Spleen (tissue), 11 donors: ENCODE results near the gene ABCC12. TPM values are rescaled to one million over a fixed set of nuclear protein-coding genes. Genes with fewer than 3 reads are reported as not detected.

Experiments used
- DNase-seq: peaks from one replicate; pipeline ENCODE4 v3.0.0-alpha.2; 2020
- H3K27ac ChIP-seq, 8 donors: fragments of 200-600 bp; sonication (generic) in 7 of 8; 1 replicate in 4 of 8; 2 replicates in 4 of 8; pipeline versions ENCODE4 v1.5.0 to v1.8.0; 2016 to 2021; ENCODE audit warnings: inconsistent platforms in 4 of 8, mild to moderate bottlenecking in 4 of 8, moderate library complexity in 1 of 8
- H3K27me3 ChIP-seq, 7 donors: fragments of 200-600 bp; sonication (generic) in 6 of 7; replicated peaks in 1 of 7; 1 replicate in 4 of 7; 2 replicates in 3 of 7; pipeline versions ENCODE4 v1.5.0 to v1.8.0; 2016 to 2021; ENCODE audit warnings: inconsistent platforms in 3 of 7, mild to moderate bottlenecking in 1 of 7
- H3K36me3 ChIP-seq, 6 donors: fragments of 200-600 bp; sonication (generic) in 5 of 6; 1 replicate in 4 of 6; 2 replicates in 2 of 6; pipeline versions ENCODE4 v1.5.0 to v1.8.0; 2016 to 2021; ENCODE audit warnings: inconsistent platforms in 2 of 6
- H3K4me1 ChIP-seq, 6 donors: fragments of 200-600 bp; sonication (generic) in 5 of 6; 1 replicate in 3 of 6; 2 replicates in 3 of 6; pipeline versions ENCODE4 v1.5.0 to v1.8.0; 2016 to 2021; ENCODE audit warnings: inconsistent platforms in 3 of 6
- H3K4me3 ChIP-seq, 8 donors: fragments of 200-600 bp; sonication (generic) in 7 of 8; 1 replicate in 4 of 8; 2 replicates in 4 of 8; pipeline versions ENCODE4 v1.5.0 to v1.8.0; 2016 to 2021; ENCODE audit warnings: inconsistent platforms in 4 of 8, mild to moderate bottlenecking in 4 of 8, moderate library complexity in 2 of 8
- H3K9me3 ChIP-seq, 8 donors: fragments of 200-600 bp; sonication (generic) in 7 of 8; 1 replicate in 4 of 8; 2 replicates in 4 of 8; pipeline versions ENCODE4 v1.5.0 to v1.8.0; 2016 to 2021; ENCODE audit warnings: inconsistent platforms in 4 of 8
- POLR2A ChIP-seq, 3 donors: fragments of 450-650 bp; IDR thresholded peaks; one replicate each; pipeline ENCODE4 v1.5.1; 2017; ENCODE audit warnings: antibody characterized with exemption in 3 of 3, mild to moderate bottlenecking in 1 of 3
- POLR2AphosphoS5 ChIP-seq, 3 donors: sonication (generic); formaldehyde crosslinking; IDR thresholded peaks; one replicate each; pipeline ENCODE4 v1.5.1; 2017; ENCODE audit warnings: antibody characterized with exemption in 3 of 3
- WGBS, 5 donors: extraction: QIAGEN DNeasy Blood & Tissue Kit in 3 of 5; methylation state at CpG; one replicate each; pipeline versions ENCODE4 v1.1.5 to v1.1.7; 2013 to 2018; 5-methylcytosine and 5-hydroxymethylcytosine counted together
- intact Hi-C: fragments of 100-400 bp; cut with DNase I; formaldehyde crosslinking; loops from one replicate; pipeline ENCODE4 v1.15.0; 2023; ENCODE audit warnings: low total_unique reads
- polyA plus RNA-seq, 3 donors: library from polyadenylated mRNA; stranded (reverse); fragments of 200-250 nt; gene quantifications; one replicate each; pipeline ENCODE4 v1.2.1, GENCODE V29; 2013
- total RNA-seq, 7 donors: library from RNA; depleted of rRNA in 3 of 7; stranded (reverse); fragments of >200 nt in 3 of 7; fragmentation: NEBNext Ultra II Directional in 4 of 7; extraction: Animal tissue kit (Norgen Biotek cat#: 25700) in 4 of 7; gene quantifications; one replicate each; pipeline versions ENCODE4 v1.1.0 to v1.2.1, GENCODE V29; 2016 to 2021
- TF ChIP-seq, protein P1 (sequence below), 11 experiments: fragments of 200-600 bp in 7 of 11; fragments of 450-650 bp in 4 of 11; sonication (generic) in 4 of 11; IDR thresholded peaks in 8 of 11; conservative IDR thresholded peaks in 3 of 11; 1 replicate in 7 of 11; 2 replicates in 4 of 11; pipeline versions ENCODE4 v1.4.0 to v1.8.0; 2016 to 2021; ENCODE audit warnings: antibody characterized with exemption in 11 of 11, inconsistent platforms in 4 of 11, mild to moderate bottlenecking in 1 of 11
- donor health status: healthy with polysubstance abuse.
- donor health status: DM: no; HTN: no; CAD: no; lungs with moderate emphysema.
- donor health status: DM: no; HTN: no; CAD: no.
- donor health status: Bipolar disorder and iron deficiency.
- donor health status: healthy.
- donor health status: DM: no; HTN: no; CAD: no.
- donor health status: DM: yes; HTN: yes; CAD: no.

Gene ABCC12
- total and polyA plus RNA-seq, 10 donors = not detected

DNA sequence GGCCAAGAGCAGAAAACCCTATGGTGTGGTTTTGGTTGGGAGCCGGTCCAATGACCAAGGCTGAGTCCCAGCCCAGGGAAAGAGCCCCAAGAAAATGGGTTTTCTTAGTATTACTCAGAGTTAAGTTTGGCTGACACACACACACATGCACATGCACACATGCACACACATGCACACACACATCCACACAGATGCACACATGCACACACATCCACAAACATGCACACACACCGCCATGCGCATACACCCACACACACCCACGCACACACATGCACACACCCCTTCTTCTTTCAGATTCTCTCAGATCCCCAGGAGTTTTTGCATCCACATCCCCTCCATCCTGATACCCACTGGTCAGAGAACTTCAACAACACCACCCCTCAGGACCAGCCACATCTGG lies 9.1 kb downstream of the ABCC12 start:
- intact Hi-C loops = no loop called here
- WGBS, 5 donors = 85 to 95% (median 92%) methylated on average over 4 of the region's 4 CpGs
- TF ChIP-seq POLR2A (IDR thresholded peaks at IDR 0.05) = no peak
- no peak for TF ChIP-seq POLR2AphosphoS5 (IDR thresholded peaks at IDR 0.05)
- TF ChIP-seq, protein P1, sequence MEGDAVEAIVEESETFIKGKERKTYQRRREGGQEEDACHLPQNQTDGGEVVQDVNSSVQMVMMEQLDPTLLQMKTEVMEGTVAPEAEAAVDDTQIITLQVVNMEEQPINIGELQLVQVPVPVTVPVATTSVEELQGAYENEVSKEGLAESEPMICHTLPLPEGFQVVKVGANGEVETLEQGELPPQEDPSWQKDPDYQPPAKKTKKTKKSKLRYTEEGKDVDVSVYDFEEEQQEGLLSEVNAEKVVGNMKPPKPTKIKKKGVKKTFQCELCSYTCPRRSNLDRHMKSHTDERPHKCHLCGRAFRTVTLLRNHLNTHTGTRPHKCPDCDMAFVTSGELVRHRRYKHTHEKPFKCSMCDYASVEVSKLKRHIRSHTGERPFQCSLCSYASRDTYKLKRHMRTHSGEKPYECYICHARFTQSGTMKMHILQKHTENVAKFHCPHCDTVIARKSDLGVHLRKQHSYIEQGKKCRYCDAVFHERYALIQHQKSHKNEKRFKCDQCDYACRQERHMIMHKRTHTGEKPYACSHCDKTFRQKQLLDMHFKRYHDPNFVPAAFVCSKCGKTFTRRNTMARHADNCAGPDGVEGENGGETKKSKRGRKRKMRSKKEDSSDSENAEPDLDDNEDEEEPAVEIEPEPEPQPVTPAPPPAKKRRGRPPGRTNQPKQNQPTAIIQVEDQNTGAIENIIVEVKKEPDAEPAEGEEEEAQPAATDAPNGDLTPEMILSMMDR (IDR thresholded peaks at IDR 0.05 in 8 of 11, conservative IDR thresholded peaks at IDR 0.05 in 3 of 11) = no peak

DNA sequence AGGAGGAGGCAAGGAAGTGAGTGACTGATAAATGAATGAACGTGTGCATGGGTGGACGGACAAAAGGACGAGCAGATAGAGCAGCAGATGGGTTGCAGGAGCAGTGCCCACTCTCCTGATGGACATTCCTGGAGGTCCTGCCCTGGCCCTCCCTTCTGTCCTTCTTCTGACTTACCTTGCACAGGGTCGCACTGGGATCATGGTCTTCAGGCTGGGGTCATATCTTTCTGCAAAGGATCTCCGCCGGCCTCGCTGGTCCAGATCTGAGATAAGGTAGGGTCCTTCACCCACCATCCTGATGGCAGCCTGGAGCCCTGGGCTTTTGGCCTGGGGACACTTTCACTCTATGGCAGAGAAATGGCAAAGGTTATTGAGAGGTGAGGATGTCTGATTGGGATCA lies 9.7 kb downstream of the ABCC12 start:
- 76 to 94% (median 87%) methylated on average over 7 of the region's 7 CpGs for WGBS, 5 donors

More for the DNA sequence above, 9.1 kb downstream of the ABCC12 start:
- H3K4me3 ChIP-seq = no peak overlapping the region
- no peaks in the 10 kb centered on the region for H3K36me3 ChIP-seq
- H3K9me3 ChIP-seq = peaks cover 0 to 18% (median 9%) of the 10 kb centered on the region in 8 donors
- H3K27ac ChIP-seq = no peak overlapping the region
- no peak for DNase-seq
- peaks cover 0 to 25% (median 0%) of the 10 kb centered on the region in 7 donors for H3K27me3 ChIP-seq
- H3K4me1 ChIP-seq = no peaks in the 10 kb centered on the region

DNA sequence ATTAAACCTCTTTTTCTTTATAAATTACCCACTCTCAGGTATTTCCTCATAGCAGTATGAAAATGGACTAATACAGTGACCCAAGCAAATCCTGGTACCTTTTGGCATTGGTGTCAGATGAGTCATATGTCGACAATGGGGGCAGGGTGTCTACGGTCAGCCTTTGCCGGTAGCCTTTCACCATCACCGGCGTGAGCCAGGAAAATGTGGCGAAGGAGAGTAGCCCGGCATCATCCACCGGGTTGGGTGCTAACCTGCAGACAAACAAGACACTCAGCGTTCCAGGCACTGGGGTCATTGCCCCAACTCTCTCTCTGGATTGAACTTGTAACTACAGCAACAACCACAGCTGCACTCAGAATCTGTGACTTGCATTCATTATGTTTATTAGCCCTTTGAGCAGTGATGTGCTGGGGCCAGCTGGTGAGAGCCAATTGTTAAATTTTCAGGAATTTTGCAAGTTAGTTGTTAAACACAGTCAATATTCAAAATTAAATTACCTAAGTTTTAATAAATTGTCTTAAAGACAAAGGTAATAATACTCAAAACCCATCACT lies 11.9 kb downstream of the ABCC12 start:
- no peak overlapping the region for H3K4me3 ChIP-seq
- no peaks in the 10 kb centered on the region for H3K36me3 ChIP-seq
- H3K9me3 ChIP-seq = peaks cover 0 to 8% (median under 1%) of the 10 kb centered on the region in 8 donors
- peaks cover 0 to 15% (median 0%) of the 10 kb centered on the region in 7 donors for H3K27me3 ChIP-seq
- no peaks in the 10 kb centered on the region for H3K4me1 ChIP-seq
- no peak overlapping the region for H3K27ac ChIP-seq
- WGBS, 5 donors = 94 to 95% (median 95%) methylated on average over 9 of the region's 9 CpGs
- DNase-seq = no peak
- TF ChIP-seq, protein P1 (IDR thresholded peaks at IDR 0.05 in 8 of 11, conservative IDR thresholded peaks at IDR 0.05 in 3 of 11) = no peak
- TF ChIP-seq POLR2AphosphoS5 (IDR thresholded peaks at IDR 0.05) (no peak), POLR2A (IDR thresholded peaks at IDR 0.05) (no peak)
- intact Hi-C loops = no loop called here

More for the DNA sequence above, 9.7 kb downstream of the ABCC12 start:
- TF ChIP-seq POLR2A (IDR thresholded peaks at IDR 0.05) (no peak), POLR2AphosphoS5 (IDR thresholded peaks at IDR 0.05) (no peak)
- TF ChIP-seq, protein P1 (IDR thresholded peaks at IDR 0.05 in 8 of 11, conservative IDR thresholded peaks at IDR 0.05 in 3 of 11) = no peak
- Histone ChIP-seq H3K4me3 (no peak overlapping the region), H3K4me1 (no peaks in the 10 kb centered on the region), H3K27me3 (peaks cover 0 to 25% (median 0%) of the 10 kb centered on the region in 7 donors), H3K27ac (no peak overlapping the region), H3K36me3 (no peaks in the 10 kb centered on the region), H3K9me3 (peaks cover 0 to 18% (median 9%) of the 10 kb centered on the region in 8 donors)
- intact Hi-C loops = no loop called here
- DNase-seq = no peak

DNA sequence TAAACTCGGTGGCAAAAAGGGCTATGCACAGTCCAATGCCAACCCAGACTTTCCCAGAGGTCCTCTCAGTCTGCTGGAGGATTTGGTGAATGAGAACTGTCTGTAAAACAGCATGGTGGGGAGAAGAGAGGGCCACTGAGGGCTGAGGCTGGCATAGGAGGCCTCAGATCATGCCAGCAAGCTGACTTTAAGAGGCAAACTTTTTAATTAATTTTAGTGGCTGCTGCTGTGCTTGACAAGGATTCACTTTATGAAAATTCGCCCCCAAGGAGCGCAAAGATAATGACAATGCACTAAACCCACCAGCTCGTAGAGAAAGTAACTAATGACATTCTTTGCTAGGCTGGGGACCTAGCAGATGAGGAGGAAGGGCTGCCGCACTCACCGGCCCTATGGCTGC lies 15.0 kb downstream of the ABCC12 start:
- TF ChIP-seq POLR2A (IDR thresholded peaks at IDR 0.05) (no peak), POLR2AphosphoS5 (IDR thresholded peaks at IDR 0.05) (no peak)
- TF ChIP-seq, protein P1 (IDR thresholded peaks at IDR 0.05 in 8 of 11, conservative IDR thresholded peaks at IDR 0.05 in 3 of 11) = no peak
- Histone ChIP-seq H3K27ac (no peak overlapping the region), H3K36me3 (no peaks in the 10 kb centered on the region), H3K4me3 (no peak overlapping the region), H3K4me1 (no peaks in the 10 kb centered on the region), H3K9me3 (no peaks in the 10 kb centered on the region), H3K27me3 (peaks cover 0 to 7% (median 0%) of the 10 kb centered on the region in 7 donors)
- WGBS, 5 donors = 89 to 94% (median 92%) methylated on average over 6 of the region's 6 CpGs
- intact Hi-C loops = no loop called here
- no peak for DNase-seq
